HG02571 (cell line): ENCODE results near the gene SPATA12.

ENCODE experiments used
- ATAC-seq: cut with Tn5 transposase; IDR thresholded peaks from one replicate; pipeline ENCODE4 v1.9.1; 2021; ENCODE audit warnings: mild to moderate bottlenecking, moderate library complexity; ENCODE audit not compliant: unreplicated experiment

SPATA12 gene

DNA sequence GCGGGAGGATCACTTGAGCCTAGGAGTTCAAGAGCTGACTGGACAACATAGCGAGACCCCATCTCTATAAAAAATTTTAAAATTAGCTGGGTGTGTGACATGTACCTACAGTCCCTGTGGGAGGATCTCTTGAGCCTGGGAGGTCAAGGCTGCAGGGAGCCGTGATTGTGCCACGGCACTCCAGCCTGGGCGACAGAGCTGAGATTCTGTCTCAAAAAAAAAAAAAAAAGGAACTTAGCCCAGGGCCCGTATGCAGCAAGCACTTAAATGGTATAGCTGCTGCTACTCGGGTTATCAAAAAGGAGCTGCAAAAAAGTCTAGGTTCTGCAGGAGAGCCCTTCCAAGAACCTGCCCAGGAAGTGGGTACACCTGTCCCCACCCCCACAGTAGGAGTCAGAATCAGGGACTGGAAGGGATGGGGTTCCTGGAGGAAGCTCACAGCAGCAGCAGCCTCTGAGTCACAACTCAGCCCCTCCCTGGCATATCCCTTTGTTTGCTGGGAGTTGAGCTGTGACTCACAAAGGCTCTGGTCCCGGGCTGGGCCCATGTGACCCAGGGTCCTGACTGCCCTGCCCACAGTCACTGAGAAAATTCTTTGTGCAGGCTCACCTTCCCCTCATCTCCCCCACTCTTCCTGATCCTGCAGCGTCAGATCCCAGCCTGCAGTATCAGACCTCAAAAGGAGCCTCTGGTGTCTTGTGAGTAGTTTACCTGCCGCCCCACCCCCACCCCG is at the start of gene SPATA12:
Gene SPATA12, plus strand, starts transcription at position 576 of the 733 bp plus-strand sequence. CDS start 13,031 bp downstream, outside the sequence.
- no peak for ATAC-seq

- ATAC-seq = no peak
These were observed 49.4 kb upstream of the SPATA12 start for GRCh38 chr3:57011022-57011421.

DNA sequence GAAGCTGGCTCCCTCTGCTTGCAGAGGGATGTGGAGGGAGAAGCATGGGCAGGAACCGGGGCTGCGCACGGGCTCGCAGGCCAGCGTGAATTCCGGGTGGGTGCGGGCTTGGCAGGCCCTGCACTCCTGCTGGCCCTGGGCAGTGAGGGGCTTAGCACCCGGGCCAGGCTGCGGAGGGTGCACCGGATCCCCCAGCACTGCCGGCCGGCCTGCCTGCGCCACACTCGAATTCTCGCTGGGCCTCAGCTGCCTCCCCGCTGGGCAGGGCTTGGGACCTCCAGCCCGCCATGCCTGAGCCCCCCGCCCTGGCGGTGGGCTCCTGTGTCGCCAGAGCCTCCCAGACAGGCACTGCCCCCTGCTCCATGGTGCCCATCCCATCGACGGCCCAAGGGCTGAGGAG is 47.6 kb upstream of the SPATA12 start:
- ATAC-seq = no peak

- ATAC-seq = no peak
These were observed 45.1 kb upstream of the SPATA12 start for GRCh38 chr3:57015350-57015729.

- ATAC-seq = no peak
These were observed 44.6 kb upstream of the SPATA12 start for GRCh38 chr3:57015912-57016311.

DNA sequence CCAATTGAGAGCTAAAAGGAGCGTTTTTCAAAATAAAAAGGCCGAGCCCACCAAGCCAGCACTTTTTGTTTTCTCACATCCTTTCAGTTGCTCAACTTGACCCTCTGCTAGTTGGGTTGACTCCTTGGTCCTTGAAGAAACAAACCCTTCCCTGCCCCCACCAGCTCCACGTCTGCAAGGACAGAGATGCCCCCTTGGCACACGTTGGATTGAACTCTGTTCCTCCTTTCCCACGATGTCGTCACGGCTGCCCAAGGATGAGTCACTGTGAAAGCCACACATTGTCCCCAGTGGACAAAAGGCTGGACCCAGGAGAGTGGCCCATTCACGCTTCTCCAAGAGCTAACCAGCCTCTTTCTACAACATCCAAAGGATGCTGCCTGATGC is 43.0 kb upstream of the SPATA12 start:
- ATAC-seq = no peak

GRCh38 chr3:57018246-57018645 is 42.2 kb upstream of the SPATA12 start:
- ATAC-seq = no peak

DNA sequence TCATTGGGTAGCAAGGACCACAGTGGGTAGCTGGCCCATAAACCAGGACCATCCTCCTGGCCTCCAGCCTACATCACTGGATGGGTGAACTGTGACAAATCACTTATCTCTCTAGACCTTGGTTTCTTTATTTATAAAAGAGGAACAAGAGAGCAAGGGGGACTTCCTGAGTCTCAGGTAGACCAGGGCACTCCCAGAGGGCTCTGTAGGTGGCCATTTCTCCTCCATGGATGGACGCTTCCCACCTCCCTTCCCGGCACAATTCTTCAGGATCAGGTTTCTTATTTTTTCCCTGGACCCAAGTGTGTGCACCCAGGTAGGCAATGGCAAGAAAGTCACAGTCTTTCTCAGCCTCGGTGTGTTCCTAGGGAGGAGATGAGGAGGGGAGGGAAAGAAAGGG is 41.4 kb upstream of the SPATA12 start:
- no peak for ATAC-seq

DNA sequence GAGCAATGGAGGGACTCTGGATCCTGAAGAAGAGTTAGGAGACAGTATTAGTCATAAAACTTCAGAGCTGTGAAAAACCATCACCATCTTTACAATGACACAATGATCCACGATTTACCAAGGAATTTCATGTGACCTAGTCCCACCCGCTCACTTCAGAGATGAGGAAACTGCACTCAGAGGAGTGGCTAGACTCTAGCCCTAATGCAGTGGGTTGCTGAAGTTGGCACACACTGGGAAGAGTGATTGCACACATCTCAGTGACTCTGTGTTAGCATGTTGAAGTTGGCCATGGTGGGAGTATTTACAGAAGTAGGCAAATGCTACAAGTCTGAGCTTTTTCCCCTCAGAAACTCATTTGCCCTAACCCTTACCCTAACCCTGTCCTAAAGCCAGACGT is 35.2 kb upstream of the SPATA12 start:
- no peak for ATAC-seq

DNA sequence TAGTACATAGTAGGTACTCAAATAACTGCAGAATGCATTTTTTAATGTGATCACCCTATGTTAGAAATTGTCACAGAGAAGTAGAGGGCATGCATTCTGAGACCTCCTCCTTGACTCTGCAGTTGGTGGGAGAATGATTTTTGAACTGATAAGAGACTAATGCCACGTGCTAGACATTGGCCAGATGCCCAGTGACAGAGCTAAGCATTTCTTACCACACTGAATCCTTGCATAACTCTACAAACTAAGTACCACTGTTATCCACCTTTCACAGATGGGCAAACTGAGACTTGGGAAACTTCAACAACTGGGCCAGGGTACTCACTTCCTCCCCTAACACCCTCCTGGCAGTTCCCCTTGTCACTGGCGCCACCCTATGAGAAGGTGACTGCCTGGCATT is 33.5 kb upstream of the SPATA12 start:
- ATAC-seq = no peak

- no peak for ATAC-seq
These were observed 31.1 kb upstream of the SPATA12 start for GRCh38 chr3:57029383-57029782.

DNA sequence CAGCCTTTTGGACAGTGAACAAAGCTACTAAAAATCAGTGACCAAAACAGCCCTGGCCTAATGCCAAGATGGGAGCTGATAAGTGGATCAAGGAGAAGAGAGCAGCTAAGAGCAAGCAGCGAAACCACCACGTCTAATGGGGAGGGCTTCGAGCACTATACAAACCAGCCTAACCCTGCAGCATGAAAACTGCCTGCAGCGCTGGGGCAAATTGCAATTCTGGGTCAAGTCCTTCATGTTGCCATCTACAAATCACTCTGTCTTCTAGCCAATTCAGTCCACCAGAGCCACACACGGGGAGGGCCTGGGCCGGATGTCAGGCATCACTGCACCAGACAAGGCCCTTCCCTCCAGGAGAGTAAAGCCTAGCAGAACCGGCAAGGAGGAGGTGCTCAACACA is 30.5 kb upstream of the SPATA12 start:
- ATAC-seq = no peak

GRCh38 chr3:57030721-57031120 is 29.7 kb upstream of the SPATA12 start:
- no peak for ATAC-seq

- no peak for ATAC-seq
These were observed 28.6 kb upstream of the SPATA12 start for GRCh38 chr3:57031631-57032541.

DNA sequence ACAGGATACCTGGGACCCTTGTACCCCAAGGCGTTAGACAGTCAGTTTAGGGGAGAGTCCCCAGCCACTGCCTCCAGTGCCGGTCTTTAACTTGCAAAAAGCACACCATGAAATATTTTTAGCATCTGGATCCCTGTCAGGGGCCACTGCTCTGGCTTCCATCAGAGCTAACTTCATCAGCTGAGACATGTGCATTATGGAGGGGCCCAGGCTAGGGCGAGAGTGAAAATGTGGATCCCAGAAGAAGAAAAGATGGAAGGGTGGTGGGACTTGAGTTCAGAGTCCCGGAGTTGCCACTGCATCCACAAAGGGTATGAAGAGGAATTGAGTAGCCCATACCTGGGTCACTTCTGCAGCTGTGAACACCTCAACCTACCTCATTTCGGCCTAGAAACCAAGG is 23.5 kb upstream of the SPATA12 start:
- no peak for ATAC-seq

DNA sequence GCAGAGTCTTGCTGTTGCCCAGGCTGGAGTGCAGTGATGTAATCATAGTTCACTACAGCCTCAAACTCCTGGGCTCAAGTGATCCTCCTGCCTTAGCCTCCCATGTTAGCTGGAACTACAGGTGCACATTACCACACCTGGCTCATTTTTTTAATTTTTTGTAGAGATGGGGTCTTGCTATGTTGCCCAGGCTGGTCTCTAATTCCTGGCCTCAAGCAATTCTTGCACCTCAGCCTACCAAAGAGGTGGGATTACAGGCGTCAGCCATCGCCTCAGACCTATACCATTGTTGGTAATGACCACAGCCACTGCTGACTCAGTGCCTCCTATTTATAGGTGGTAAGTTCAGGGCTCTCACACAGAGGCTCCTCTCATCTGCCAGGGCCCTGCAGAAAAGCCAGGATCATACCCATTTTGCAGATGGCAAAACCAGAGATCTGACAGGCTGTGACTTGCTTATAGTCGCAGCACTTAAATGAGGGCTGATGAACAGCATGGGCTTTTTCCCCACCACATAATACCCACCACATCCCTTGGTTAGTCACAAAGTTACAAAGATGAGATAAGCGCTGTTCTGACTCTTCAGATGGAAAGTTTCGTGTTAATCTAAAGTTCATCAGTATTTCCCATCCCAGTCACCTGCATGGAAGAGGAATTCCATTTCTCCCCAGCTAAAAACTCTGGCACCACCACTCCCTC is 21.8 kb upstream of the SPATA12 start:
- no peak for ATAC-seq

- no peak for ATAC-seq
These were observed 18.8 kb upstream of the SPATA12 start for GRCh38 chr3:57041674-57042073.

- no peak for ATAC-seq
These were observed 16.9 kb upstream of the SPATA12 start for GRCh38 chr3:57043518-57043917.

DNA sequence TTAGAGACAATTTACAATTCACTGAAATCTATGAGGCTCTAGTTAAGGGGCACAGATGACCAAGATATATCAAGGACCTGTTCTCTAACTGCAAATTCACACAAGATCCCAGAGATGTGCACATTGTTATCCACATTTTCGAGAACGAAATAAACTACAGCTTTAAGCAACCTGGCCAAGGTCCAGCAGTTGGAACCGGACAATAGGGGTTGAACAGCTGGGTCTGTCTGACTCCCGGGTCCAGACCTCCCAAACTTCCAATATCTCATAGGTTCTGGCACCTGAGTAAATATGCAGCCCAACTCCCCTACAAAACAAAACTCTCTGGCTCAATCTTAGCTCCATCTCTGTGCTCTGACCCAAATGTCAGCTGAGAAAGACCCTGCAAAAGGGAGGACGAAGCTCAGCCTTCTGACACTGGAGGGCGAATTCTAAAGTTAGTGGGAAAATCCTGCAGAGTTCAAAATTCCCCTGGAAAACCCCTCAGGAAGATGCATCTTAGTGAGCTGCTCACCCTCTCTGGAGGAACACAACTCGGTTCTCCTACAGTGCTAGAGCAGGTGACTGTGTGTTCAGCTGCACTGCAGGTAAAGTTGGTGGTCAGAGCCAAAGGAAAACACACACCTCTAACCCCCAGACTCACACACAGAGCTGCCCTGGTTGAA is 14.2 kb upstream of the SPATA12 start:
- no peak for ATAC-seq

DNA sequence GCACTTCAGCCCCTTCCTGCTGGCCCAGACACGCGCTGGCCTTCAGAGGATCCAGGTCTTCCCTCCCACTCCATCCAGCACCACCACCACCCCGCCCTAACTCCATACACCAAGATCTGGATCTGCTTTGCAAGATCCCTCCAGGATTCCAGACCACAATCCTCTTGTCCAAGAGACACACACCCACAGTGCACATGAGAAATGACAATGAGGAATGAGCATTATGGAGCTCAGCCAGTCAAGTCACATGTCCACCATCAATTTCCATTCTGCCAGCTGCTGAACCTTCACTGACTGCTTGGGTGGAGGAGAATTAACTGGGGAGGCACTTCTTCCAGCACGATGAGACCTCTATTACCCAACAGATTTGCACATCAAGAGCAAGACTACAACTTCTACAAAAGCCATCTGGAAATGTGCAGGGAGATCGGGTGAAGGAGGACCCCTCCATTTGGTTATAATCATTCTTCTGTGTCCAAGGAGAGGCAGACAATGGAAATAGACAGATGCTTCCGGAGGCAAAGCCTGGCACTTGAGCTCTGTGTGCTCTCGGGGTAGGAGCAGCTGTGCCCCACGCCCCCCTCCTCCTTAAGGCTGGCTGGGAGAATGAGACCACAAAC is 12.3 kb upstream of the SPATA12 start:
- no peak for ATAC-seq

GRCh38 chr3:57048728-57049127 is 11.7 kb upstream of the SPATA12 start:
- ATAC-seq = no peak
